Erythroblast (primary cell): ENCODE results near the gene HOMEZ.
"Not testable (repeated sequence)": the region's sequence is repeated elsewhere in the genome, so short reads cannot be mapped to it uniquely, and the experiment has no call there.

Experiments used
- GATA1 ChIP-seq: IDR thresholded peaks from 2 replicates; pipeline ENCODE4 v1.6.1; 2011; ENCODE audit warnings: low read depth, mild to moderate bottlenecking, control low read depth, low read length, moderate library complexity
- POLR2A ChIP-seq: IDR thresholded peaks from 2 replicates; pipeline ENCODE4 v1.6.1; 2011; ENCODE audit warnings: mild to moderate bottlenecking, low read length

DNA sequence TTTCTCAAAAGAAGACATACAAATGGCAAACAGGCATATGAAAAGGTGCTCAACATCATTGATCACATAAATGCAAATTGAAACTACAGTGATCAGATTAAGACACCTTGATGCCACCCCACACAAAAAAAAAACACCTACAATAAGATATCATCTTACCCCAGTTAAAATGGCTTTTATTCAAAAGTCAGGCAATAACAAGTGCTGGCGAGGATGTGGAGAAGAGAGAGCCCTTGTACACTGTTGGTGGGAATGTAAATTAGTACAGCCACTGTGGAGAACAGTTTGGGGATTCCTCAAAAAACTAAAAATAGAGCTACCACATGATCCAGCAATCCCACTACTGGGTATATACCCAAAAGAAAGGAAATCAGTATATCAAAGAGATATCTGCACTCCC, 61.0 kb downstream of the HOMEZ start:
- TF ChIP-seq POLR2A, GATA1: not testable (repeated sequence)
